Hepatocyte (in vitro differentiated cells): Measurements from ENCODE around the gene SLC39A11. TPM values are rescaled to one million over a fixed set of nuclear protein-coding genes. Genes with fewer than 3 reads are reported as not detected.
"Not testable (repeated sequence)": the region's sequence is repeated elsewhere in the genome, so short reads cannot be mapped to it uniquely, and the experiment has no call there.

Source experiments
- DNase-seq: peaks from one replicate; pipeline ENCODE4 v3.0.0-alpha.2; 2016; ENCODE audit warnings: low spot score
- H2AFZ ChIP-seq: fragments of 200-600 bp; sonication (generic); 2 replicates; pipeline ENCODE4 v1.6.0; 2016; ENCODE audit warnings: antibody characterized with exemption, mild to moderate bottlenecking
- H3K27ac ChIP-seq: fragments of 200-600 bp; sonication (generic); 2 replicates; pipeline ENCODE4 v1.5.1; 2016; ENCODE audit warnings: mild to moderate bottlenecking
- H3K27me3 ChIP-seq: fragments of 200-600 bp; sonication (generic); 2 replicates; pipeline ENCODE4 v1.6.1; 2016
- H3K36me3 ChIP-seq: fragments of 200-600 bp; sonication (generic); replicated peaks from 2 replicates; pipeline ENCODE4 v1.5.1; 2016; ENCODE audit warnings: low read depth; ENCODE audit not compliant: insufficient read depth
- H3K4me1 ChIP-seq: fragments of 200-600 bp; sonication (generic); 2 replicates; pipeline ENCODE4 v1.5.1; 2016; ENCODE audit warnings: mild to moderate bottlenecking, moderate library complexity; ENCODE audit not compliant: insufficient read depth
- H3K4me2 ChIP-seq: fragments of 200-600 bp; sonication (generic); 2 replicates; pipeline ENCODE4 v1.6.0; 2016
- H3K4me3 ChIP-seq: fragments of 200-600 bp; sonication (generic); 2 replicates; pipeline ENCODE4 v1.5.1; 2016; ENCODE audit warnings: mild to moderate bottlenecking
- H3K79me2 ChIP-seq: fragments of 200-600 bp; sonication (generic); 2 replicates; pipeline ENCODE4 v1.6.0; 2017; ENCODE audit warnings: mild to moderate bottlenecking
- H3K9me2 ChIP-seq: fragments of 200-600 bp; sonication (generic); replicated peaks from 2 replicates; pipeline ENCODE4 v1.6.0; 2017; ENCODE audit warnings: mild to moderate bottlenecking; ENCODE audit not compliant: insufficient read depth
- H3K9me3 ChIP-seq: fragments of 200-600 bp; sonication (generic); 2 replicates; pipeline ENCODE4 v1.5.1; 2016; ENCODE audit warnings: low read depth, mild to moderate bottlenecking
- H4K20me1 ChIP-seq: fragments of 200-600 bp; sonication (generic); 2 replicates; pipeline ENCODE4 v1.6.0; 2016; ENCODE audit warnings: mild to moderate bottlenecking; ENCODE audit not compliant: insufficient read depth, poor library complexity, severe bottlenecking
- CTCF ChIP-seq: fragments of 200-600 bp; sonication (generic); IDR thresholded peaks from 2 replicates; pipeline ENCODE4 v1.5.1; 2016; ENCODE audit warnings: antibody characterized with exemption, mild to moderate bottlenecking; ENCODE audit not compliant: poor library complexity
- EZH2 ChIP-seq: fragments of 200-600 bp; sonication (generic); IDR thresholded peaks from 2 replicates; pipeline ENCODE4 v1.6.1; 2016; ENCODE audit warnings: antibody characterized with exemption, mild to moderate bottlenecking, borderline replicate concordance
- EZH2phosphoT487 ChIP-seq: fragments of 200-600 bp; sonication (generic); IDR thresholded peaks from one replicate; pipeline ENCODE4 v1.6.1; 2018; ENCODE audit warnings: antibody characterized with exemption, mild to moderate bottlenecking, low read depth, moderate library complexity; ENCODE audit not compliant: unreplicated experiment, severe bottlenecking
- WGBS: methylation state at CpG from one replicate; pipeline ENCODE4 v1.1.6; 2016; ENCODE audit warnings: low lambda C conversion rate; ENCODE audit errors: missing lambda C conversion rate; 5-methylcytosine and 5-hydroxymethylcytosine counted together
- polyA plus RNA-seq: library from polyadenylated mRNA; unstranded; fragments of >200 nt; fragmentation: Nextera tagmentation; extraction: Ambion mirVana; gene quantifications from 2 replicates; pipeline ENCODE4 v1.2.1, GENCODE V29; 2016
- total RNA-seq: library from RNA; depleted of rRNA; stranded (reverse); fragments of >200 nt; gene quantifications from 2 replicates; pipeline ENCODE4 v1.2.3, GENCODE V29; 2014

SLC39A11 gene
- total and polyA plus RNA-seq, 2 experiments from 2014 or later = 37.7 to 39.1 TPM

DNA sequence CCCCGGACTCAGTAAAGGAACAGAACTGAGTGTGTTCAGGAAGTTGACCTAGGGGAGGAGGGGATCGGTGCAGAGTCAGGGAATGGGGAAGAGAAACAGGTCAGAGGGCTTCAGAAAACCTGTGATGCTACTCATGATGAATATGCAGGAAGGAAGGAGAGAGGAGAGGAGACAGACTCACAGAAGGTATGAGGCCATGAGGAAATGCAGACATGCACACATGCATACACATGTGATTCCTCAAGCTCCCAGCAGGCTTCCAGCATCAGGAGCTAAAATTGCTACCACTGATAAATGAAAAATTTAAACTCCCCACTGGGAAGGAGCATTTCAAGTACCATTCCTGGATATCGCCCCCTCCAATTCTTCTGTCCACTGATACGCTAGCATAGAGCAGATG lies 262.6 kb downstream of the SLC39A11 start:
- TF ChIP-seq EZH2phosphoT487 (no peak), CTCF (no peak)
- 90% methylated on average over 4 of the region's 4 CpGs for WGBS

GRCh38 chr17:72826602-72827001 lies 265.9 kb downstream of the SLC39A11 start:
- Histone ChIP-seq H3K36me3 (no peaks in the 10 kb centered on the region), H3K27me3 (no peaks in the 10 kb centered on the region)

More for the DNA sequence above, 262.6 kb downstream of the SLC39A11 start:
- Histone ChIP-seq H3K4me2 (no peak overlapping the region), H3K9me2 (no peaks in the 10 kb centered on the region), H2AFZ (no peak overlapping the region), H3K27ac (no peak overlapping the region), H3K27me3 (no peaks in the 10 kb centered on the region), H3K36me3 (no peaks in the 10 kb centered on the region), H3K9me3 (no peaks in the 10 kb centered on the region), H3K4me3 (no peak overlapping the region), H3K79me2 (no peaks in the 10 kb centered on the region), H4K20me1 (no peaks in the 10 kb centered on the region), H3K4me1 (no peaks in the 10 kb centered on the region)
- DNase-seq = no peak

DNA sequence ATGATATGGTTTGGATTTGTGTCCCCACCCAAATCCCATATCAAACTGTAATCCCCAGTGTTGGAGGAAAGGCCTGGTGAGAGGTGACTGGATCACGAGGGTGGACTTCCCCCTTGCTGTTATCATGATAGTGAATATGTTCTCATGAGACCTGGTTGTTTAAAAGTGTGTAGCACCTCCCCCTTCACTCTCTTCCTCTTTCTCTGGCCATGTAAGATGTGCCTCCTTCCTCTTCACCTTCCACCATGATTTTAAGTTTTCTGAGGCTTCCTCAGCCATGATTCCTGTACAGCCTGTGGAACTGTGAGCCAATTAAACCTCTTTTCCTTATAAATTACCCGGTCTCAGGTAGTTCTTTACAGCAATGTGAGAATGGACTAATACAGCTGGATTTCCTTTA lies 266.4 kb downstream of the SLC39A11 start:
- H3K4me3 ChIP-seq = not testable (repeated sequence)
- 80% methylated on average over 2 of the region's 2 CpGs for WGBS

More at GRCh38 chr17:72826602-72827001, 265.9 kb downstream of the SLC39A11 start:
- Histone ChIP-seq H3K9me2 (no peaks in the 10 kb centered on the region), H3K79me2 (no peaks in the 10 kb centered on the region), H4K20me1 (no peaks in the 10 kb centered on the region), H2AFZ (no peak overlapping the region), H3K4me3 (no peak overlapping the region), H3K4me1 (no peaks in the 10 kb centered on the region), H3K4me2 (no peak overlapping the region), H3K27ac (no peak overlapping the region), H3K9me3 (no peaks in the 10 kb centered on the region)
- no peak for DNase-seq
- WGBS = 92% methylated on average over 4 of the region's 4 CpGs
- TF ChIP-seq EZH2 = no peak
- no peak for TF ChIP-seq CTCF
- TF ChIP-seq EZH2phosphoT487 = no peak

GRCh38 chr17:72825218-72825617 lies 267.3 kb downstream of the SLC39A11 start:
- H4K20me1 ChIP-seq = no peaks in the 10 kb centered on the region
- no peaks in the 10 kb centered on the region for H3K4me1 ChIP-seq
- no peaks in the 10 kb centered on the region for H3K9me2 ChIP-seq
- H3K4me3 ChIP-seq = no peak overlapping the region
- WGBS = 48% methylated on average over 1 of the region's 1 CpG
- no peaks in the 10 kb centered on the region for H3K36me3 ChIP-seq
- H3K27me3 ChIP-seq = no peaks in the 10 kb centered on the region
- no peak for DNase-seq
- no peak overlapping the region for H3K27ac ChIP-seq
- H3K4me2 ChIP-seq = no peak overlapping the region
- TF ChIP-seq EZH2 (no peak), CTCF (no peak), EZH2phosphoT487 (no peak)
- H3K79me2 ChIP-seq = no peaks in the 10 kb centered on the region
- no peaks in the 10 kb centered on the region for H3K9me3 ChIP-seq
- no peak overlapping the region for H2AFZ ChIP-seq

More for the DNA sequence above, 266.4 kb downstream of the SLC39A11 start:
- H3K27me3 ChIP-seq, H3K79me2 ChIP-seq, H2AFZ ChIP-seq, H3K4me1 ChIP-seq, DNase-seq, H3K27ac ChIP-seq, H3K36me3 ChIP-seq, H3K9me3 ChIP-seq, H3K4me2 ChIP-seq, H4K20me1 ChIP-seq, H3K9me2 ChIP-seq: not testable (repeated sequence)

DNA sequence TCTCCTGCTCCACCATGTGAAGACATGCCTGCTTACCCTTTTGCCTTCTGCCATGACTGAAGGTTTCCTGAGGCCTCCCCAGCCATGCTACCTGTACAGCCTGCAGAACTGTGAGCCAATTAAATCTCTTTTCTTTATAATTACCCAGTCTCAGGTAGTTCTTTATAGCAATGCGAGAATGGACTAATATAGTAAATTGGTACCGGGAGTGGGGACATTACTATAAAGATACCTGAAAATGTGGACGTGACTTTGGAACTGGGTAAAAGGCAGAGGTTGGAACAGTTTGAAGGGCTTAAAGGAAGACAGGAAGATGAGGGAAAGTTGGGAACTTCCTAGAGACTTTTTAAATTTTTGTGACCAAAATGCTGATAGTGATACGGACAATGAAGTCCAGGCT lies 268.2 kb downstream of the SLC39A11 start:
- H3K36me3 ChIP-seq, H4K20me1 ChIP-seq, H3K9me3 ChIP-seq, H3K27me3 ChIP-seq, H3K9me2 ChIP-seq, H2AFZ ChIP-seq, H3K4me3 ChIP-seq, DNase-seq, H3K27ac ChIP-seq, H3K4me1 ChIP-seq, H3K79me2 ChIP-seq, H3K4me2 ChIP-seq: not testable (repeated sequence)
- 96% methylated on average over 4 of the region's 4 CpGs for WGBS
